Measurements from ENCODE around the gene CENPO.

DNA sequence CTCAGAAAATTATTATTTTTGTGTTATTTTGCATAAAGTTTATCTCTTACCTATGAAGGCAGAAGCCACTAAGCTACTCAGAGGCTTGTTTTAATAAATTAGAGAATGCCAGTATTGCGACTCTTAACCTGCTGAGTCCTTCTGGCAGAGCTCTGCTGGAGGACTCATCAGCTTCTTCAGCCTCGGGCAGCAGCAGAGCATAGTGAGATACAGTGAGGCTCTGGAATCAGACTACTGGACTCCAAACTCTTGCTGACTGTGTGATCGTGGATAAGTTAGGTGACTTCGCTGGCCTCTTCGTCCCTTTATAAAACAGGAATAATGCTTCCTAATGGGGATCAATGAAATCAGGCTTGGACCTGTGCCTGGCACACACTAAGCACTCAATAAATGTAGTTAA lies 1.8 kb upstream of the CENPO start:
- TF ChIP-seq, protein P1, sequence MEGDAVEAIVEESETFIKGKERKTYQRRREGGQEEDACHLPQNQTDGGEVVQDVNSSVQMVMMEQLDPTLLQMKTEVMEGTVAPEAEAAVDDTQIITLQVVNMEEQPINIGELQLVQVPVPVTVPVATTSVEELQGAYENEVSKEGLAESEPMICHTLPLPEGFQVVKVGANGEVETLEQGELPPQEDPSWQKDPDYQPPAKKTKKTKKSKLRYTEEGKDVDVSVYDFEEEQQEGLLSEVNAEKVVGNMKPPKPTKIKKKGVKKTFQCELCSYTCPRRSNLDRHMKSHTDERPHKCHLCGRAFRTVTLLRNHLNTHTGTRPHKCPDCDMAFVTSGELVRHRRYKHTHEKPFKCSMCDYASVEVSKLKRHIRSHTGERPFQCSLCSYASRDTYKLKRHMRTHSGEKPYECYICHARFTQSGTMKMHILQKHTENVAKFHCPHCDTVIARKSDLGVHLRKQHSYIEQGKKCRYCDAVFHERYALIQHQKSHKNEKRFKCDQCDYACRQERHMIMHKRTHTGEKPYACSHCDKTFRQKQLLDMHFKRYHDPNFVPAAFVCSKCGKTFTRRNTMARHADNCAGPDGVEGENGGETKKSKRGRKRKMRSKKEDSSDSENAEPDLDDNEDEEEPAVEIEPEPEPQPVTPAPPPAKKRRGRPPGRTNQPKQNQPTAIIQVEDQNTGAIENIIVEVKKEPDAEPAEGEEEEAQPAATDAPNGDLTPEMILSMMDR (IDR thresholded peaks at IDR 0.05), result no peak
- TF ChIP-seq EP300 (IDR thresholded peaks at IDR 0.05; ENCODE audit: low read depth), result no peak
- TF ChIP-seq POLR2A (IDR thresholded peaks at IDR 0.05), result no peak

Data from transverse colon (tissue), 3 donors.